CD4-positive, alpha-beta T cell treated with Interleukin-15 for 1 hour (primary cell): ENCODE data around the gene PAX6.

ENCODE experiments used
- DNase-seq: peaks from one replicate; pipeline ENCODE4 v3.0.0-alpha.2; 2020

The PAX6 gene

GRCh38 chr11:31796499-31797189 lies 14.5 kb downstream of the PAX6 start:
- DNase-seq, result no peak

- no peak for DNase-seq
Measured at GRCh38 chr11:31795706-31796498, 15.2 kb downstream of the PAX6 start.

DNA sequence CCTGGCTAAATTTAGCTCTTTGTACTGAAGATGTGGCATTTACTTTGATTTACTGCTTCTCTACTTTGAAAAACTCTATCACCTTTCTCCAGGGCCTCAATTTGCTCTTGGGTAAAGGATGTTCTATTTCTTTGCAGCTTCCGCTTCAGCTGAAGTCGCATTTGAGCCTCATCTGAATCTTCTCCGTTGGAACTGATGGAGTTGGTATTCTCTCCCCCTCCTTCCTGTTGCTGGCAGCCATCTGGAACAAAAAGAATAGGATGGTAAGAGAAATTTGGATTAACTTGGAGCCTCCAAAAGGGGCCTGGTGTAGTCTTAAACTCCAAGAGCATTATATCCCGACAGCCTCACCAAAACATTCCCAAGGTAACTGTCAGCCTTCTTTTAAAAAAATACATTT lies 16.6 kb downstream of the PAX6 start:
- DNase-seq, result no peak

DNA sequence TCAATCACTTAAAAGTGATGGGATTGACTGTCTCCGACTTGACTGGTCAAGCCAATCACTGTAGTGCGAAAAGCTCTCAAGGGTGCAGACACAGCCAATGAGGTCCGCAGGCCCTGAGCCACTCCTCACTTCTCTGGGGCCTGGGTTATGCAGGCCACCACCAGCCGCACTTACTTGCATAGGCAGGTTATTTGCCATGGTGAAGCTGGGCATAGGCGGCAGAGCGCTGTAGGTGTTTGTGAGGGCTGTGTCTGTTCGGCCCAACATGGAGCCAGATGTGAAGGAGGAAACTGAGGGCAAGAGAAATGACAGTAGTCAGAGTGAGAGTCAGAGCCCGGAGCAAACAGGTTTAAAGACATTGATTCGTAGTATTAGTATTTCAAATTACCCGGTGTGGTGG lies 17.9 kb downstream of the PAX6 start:
- DNase-seq, result no peak

DNA sequence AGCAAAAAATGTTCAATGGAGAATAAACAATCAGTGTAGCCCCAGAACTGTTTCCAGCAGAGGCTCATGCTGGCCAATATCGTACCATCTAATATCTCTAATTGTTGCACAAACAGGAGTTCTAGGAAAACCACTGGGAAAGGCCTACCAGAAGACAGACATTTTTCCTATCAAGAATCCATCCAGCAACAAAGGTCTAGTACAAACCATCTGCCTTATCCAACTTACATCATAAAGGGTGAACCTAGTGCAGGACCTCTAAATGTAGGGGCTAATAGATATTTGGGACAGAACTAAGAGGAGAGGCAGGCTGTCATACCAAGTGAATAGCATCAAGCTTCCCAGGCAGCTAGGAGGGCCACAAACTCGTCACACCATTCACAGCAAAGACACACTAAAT lies 18.7 kb downstream of the PAX6 start:
- DNase-seq, result no peak

DNA sequence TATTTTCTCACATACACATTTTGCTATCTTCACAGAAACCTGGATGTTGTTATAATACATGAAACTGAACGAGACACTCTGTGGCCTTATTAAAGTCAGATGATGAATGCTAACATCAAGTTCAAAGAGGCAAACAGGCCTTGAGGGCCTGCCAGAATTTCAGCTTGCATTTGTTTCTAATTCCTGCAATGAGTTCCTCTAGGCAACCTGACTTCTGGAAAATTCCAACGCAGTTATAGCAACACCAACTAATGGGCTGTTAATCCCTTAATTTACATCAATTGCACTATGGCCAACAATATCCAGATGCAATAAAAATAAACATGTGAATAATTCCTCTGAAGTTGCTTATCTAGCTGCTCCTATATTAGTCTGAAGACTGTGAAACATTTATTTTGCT lies 19.1 kb downstream of the PAX6 start:
- no peak for DNase-seq

DNA sequence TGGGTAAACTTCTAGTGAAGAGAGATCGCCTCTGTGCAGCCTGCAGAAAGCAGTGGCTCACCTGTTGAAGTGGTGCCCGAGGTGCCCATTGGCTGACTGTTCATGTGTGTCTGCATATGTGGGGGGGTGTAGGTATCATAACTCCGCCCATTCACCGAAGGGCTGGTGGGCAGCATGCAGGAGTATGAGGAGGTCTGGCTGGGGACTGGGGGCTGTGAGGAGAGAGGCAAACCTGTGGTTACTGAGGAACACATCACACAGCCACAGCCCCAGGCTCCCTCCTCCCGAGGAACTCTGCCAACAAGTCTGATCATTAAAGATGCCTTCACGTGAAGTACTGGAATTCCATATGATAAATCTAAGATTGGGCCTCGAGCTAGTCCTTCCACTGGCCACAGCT lies 20.5 kb downstream of the PAX6 start:
- DNase-seq, result no peak

GRCh38 chr11:31788085-31788484 lies 23.0 kb downstream of the PAX6 start:
- DNase-seq, result no peak

GRCh38 chr11:31786996-31787685 lies 24.0 kb downstream of the PAX6 start:
- DNase-seq, result no peak

GRCh38 chr11:31784611-31785010 lies 26.5 kb downstream of the PAX6 start:
- no peak for DNase-seq

- DNase-seq, result no peak
Measured at GRCh38 chr11:31783252-31783651, 27.9 kb downstream of the PAX6 start.

DNA sequence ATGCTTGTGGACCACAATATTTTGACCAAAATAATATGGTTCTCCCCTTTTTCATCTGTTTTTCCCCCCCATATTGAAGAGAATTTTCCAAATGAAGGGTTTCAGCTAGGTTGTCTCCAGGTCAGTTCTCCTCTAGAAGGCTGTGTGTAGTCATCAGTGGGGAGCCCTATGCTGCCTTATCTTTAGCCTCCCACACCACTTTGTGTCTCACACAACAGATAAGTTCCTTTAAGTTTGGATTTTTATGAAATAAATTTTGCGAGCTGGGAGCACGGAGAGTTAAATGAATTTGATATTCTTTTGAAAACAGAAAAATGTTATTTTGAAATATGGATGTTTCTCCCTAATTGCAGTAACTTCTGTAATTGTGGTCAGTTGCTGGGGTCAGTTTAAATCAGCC lies 28.9 kb downstream of the PAX6 start:
- no peak for DNase-seq

GRCh38 chr11:31780480-31780971 lies 30.6 kb downstream of the PAX6 start:
- no peak for DNase-seq

DNA sequence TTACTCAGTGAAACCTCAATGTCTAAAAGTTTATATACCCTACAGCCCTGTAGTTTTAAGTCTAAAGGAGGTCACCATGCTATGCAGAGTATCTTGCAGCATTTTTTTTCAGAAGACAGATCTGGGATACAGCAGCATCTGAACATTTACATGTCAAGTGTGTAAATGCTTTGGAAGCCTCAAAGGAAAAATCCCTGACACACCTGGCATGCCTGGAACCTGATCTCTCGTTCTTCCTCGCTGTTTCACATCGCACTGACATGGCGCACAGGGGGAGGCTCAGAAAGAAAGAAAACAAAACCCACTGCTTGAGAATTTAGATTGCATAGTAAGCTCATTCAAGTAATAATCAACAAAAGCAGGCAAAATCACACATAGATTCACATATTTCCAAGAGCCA lies 31.0 kb downstream of the PAX6 start:
- no peak for DNase-seq

GRCh38 chr11:31779374-31779791 lies 31.7 kb downstream of the PAX6 start:
- DNase-seq, result no peak

DNA sequence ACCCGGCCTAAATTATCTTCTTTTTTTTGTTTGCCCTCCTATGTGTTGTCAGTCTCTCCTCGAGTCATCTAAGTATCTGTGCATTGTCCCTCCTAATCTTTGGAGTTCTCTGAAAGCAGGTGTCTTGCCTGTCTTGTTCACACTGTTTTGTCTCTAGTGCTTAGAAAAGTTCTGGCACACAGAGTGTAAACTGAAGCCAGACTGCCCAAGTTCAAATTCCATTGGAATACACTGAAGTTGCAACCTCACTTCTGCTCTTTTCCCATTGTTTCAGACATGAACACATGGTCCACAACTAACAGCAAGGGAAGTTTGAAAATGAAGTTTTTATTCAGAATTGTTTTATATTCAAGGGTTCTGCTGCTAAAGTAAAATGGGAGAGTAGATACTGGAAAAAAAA lies 38.7 kb downstream of the PAX6 start:
- DNase-seq, result no peak

DNA sequence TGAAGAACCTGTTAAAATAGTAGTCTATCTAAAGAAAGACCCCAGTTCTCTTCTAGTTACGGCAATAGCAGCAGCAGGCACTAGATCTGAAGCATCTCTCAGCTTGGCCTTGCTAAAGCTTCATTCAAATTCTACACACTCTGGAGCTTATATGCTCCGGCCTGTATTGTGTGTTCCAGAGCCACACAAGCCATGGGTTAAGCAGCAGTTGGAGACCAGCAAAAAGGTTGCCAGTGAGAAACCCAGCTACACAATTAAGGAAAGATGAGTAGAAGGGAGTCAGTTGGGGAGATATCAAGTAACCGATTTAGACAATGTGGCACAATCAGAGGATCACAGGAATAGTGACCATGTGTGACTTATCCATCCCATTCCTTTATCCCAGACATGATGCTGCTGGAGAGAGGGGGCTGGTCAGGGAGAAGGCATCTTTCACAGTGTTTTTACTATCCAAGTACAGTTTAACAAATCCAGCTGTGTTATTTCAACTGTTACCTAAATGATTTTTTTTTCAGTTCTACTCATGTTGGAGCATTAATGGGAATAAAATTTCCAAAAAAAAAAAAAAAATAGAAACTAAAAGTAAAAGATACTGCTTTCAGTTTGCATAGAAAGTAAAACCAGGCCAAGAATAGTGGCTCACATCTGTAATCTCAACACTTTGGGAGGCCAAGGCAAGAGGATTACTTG lies 41.0 kb downstream of the PAX6 start:
- DNase-seq, result no peak

- no peak for DNase-seq
Measured at GRCh38 chr11:31768749-31769640, 42.1 kb downstream of the PAX6 start.

GRCh38 chr11:31767685-31768084 lies 43.4 kb downstream of the PAX6 start:
- DNase-seq, result no peak

DNA sequence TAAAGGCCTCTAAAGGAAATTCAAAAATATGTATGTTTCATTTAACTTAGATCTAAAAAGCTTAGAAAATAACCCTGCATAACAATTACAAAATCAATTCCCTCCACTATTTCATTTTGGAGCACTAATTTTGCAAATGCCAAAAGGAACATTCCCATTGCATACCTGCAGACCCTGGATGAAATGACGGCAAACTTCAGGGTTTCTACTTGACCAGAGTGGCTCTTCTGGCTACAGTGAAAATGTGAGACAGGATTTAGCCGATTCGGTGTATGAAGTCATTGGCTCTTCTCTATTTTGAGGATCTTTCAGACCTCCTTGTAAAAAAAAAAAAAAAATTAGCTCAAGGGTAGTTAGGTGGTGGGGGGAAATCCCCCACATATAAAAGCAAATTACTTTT lies 44.1 kb downstream of the PAX6 start:
- no peak for DNase-seq

GRCh38 chr11:31764766-31765165 lies 46.4 kb downstream of the PAX6 start:
- DNase-seq, result no peak

DNA sequence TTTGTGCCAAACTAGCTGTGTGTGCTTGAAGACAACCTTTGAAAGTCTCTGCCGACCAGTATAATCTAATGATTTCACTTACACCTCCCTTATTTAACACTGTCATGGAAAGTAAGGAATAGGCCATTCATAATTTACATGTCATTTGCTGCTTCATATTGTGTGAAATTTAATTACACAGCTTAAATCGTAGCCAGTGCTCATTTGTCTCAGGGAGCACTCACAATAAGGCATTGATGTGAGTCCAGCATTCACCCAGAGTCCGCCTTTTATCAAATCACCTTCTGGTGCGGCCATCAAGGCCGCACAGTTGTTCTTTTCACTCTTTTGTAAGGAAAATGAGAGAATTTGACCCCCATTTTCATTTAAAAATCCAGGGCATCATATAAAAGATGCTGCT lies 46.9 kb downstream of the PAX6 start:
- no peak for DNase-seq
